HG02938 (cell line): ENCODE results near the gene SLC11A2.
"Not testable (repeated sequence)": the region's sequence is repeated elsewhere in the genome, so short reads cannot be mapped to it uniquely, and the experiment has no call there.

Experiments used
- ATAC-seq: cut with Tn5 transposase; IDR thresholded peaks from one replicate; pipeline ENCODE4 v1.9.1; 2021; ENCODE audit warnings: mild to moderate bottlenecking, moderate library complexity; ENCODE audit not compliant: unreplicated experiment

Gene SLC11A2

DNA sequence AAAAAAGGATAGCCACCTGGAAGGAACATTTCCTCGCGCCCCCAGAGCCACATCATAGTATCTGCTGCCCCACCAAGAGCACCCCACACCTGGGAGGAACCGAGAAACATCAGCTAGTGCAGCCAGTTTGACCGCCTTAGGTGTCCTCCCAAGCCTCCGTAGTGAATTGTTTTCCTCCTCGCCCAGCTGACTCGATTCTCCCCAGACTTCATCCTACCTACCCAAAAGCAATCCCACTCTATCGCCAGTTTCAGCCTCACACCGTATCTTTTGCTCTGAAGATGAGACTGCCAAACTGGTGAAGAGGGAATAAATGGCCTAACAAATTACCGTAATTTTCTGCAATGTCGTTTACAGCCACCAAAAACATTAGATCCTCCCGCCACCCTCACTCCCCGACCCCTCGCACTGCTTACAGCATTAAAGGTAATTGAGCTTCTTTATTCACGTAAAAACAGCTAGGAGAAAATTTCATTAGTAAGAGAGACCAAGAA lies 1.2 kb upstream of the SLC11A2 start:
- no peak for ATAC-seq

DNA sequence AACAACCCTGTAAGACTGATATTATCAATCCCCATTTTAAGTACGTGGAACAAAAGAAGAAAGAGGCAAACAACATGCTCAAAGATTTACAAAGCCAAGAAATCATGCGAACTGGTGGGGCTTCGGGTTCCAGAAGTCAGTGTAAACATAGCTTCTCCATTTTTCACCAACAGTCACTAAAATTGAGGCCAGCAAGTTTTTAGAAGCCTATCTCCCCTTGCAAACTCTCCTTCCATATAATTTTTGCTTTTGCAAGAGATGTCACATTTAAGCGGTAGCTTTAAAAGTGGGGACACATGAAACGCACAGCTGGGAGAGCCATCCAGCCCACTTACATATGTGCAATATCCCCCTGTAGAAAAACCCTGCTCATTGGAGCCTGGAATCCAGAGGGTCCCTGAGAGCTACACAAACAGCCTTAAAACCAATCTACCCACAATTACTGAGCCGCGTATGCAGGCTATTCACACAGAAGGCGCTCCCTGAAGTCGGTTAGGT lies 797 bp downstream of the SLC11A2 start:
- ATAC-seq: no peak

DNA sequence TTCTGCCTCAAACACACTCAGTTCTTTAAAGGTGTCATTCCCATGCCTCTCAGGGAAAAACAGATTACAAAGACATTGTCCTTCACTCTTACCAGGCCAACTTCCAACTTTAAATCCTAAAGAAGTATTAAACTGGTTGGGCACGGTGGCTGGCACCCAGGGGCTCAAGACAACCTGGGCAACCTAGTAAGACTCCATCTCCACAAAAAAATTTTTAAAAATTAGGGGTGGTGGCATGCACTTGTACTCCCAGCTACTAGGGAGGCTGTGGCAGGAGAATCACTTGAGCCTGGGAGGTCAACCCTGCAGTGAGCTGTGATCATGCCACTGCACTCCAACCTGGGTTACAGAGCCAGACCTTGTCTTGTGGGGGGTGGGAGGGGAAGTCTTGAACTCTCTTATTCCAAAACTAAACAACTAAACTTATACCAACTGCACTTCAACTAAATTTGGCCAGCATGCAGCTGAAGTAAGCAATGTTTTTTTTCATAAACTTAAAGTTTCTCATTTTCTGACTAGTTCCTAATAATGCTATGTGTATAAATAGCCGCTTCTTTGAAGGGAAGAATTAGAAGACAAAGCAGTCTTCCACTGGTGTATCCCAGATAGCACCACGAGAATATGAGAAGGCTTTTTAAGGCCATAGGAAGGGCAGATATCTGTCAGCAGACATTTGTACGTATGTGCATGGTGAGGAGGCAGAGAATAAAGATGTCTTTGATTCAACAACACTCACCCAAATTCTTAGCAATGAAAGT lies 2.4 kb downstream of the SLC11A2 start:
- ATAC-seq: no peak

DNA sequence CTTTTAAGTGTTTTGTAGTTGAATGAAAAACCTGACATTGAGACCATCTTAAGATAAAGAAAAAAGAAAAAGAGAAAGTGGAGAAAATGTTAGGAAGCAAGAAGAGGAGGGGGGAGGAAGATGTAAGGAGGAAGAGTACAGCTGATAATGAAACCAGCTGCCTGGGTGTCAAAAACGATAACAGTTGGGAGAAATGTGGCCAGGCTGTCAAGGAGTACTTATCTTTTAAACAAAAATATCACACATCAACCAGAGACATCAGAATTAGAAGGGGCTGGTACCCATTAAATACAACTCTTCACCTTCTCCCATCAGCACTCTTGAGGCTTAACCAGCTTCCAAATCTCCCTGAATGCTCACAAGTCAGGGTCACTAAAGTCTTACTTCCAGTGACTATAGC lies 4.5 kb downstream of the SLC11A2 start:
- ATAC-seq: no peak

DNA sequence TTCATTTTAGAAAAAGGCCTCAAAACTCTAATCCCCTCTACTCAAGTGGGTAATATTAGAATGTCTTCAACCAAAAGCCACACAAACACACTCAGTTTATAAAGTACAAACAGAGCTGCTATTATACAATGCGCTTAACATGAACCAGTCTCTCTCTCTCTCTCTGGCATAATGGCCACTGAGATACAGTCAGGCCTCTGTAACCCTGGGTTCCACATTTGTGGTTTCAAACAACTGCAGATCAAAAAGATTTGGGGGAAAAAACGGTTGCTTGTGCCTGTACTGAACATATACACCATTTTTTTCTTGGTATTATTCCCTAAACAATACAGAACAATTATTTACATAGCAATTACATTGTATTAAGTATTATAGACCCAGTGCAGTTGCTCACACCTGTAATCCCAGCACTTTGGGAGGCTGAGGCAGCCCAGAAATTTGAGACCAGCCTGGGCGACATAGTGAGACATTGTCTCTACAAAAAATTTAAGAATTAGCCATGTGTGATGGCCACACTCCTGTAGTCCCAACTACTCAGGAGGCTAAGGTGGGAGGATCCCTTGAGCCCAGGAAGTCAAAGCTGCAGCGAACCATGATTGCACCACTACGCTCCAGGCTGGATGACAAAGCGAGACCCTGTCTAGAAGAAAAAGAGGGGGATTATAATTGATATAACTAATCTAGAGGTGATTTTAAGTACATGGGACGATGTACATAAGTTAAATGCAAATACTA lies 5.6 kb downstream of the SLC11A2 start:
- ATAC-seq: no peak

DNA sequence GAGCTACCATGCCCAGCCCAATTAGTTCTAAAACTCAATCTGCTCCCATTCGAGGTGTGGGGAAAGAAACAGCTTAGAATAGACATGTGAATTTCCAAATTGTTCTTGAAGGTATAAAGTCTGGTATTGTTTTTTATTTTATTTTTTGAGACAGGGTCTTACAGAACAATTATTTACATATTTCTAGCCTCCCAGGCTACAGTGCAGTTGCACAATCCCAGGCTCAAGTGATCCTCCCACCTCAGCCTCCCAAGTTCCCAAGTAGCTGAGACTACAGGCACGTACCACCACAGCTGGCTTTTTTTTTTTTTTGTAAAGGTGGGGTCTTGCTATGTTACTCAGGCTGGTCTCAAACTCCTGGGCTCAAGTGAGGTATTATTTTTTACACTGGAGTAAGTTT lies 6.3 kb downstream of the SLC11A2 start:
- no peak for ATAC-seq

DNA sequence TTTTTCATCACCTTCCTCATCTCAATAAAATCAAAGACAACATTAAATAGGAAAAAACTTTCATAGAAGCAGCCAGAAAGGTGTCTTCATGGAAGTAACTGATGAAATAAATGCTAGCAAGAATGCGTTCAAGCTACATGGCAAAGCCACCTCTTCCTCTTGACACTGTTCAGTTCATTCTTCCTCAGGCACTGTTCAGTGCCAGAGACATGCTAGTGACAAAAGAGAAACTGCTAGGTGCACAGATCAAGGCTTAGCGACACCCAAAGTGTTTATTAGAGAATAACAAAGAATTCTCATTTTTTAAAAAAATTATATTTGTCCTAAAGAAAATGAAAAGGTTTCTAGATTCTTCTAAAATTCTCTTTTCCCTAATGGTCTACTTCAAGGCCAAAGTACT lies 7.2 kb downstream of the SLC11A2 start:
- no peak for ATAC-seq

DNA sequence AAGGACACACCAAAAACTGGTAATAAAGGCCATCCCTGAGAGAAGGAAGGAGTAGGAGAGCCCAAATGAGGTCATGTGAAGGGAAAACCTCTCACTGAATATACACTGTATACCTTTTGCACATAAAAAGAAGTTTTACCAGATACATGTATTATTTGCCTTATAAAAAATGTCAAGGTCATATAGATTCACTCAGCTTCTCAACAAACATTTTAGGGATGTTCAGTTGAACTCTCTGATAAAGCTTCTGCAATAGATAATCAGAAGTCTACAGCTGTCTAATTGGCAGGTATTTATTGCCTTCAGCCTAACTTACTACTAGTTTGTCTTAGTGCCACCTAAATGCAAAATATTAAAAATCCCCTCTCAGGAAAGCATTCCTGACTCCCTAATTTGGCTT lies 8.7 kb downstream of the SLC11A2 start:
- no peak for ATAC-seq

DNA sequence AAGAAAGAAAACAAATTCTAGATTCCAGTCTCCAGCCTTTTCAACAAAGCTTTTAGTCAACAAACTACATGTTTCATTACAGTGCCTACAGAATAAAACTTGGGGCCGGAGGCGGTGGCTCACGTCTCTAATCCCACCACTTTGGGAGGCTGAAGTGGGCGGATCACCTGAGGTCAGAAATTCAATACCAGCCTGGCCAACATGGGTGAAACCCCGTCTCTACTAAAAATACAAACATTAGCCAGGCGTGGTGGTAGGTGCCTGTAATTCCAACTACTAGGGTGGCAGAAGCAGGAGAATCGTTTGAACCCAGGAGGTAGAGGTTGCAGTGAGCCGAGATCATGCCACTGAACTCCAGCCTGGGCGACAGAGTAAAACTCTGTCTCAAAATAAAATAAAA lies 11.7 kb downstream of the SLC11A2 start:
- not testable (repeated sequence) for ATAC-seq

DNA sequence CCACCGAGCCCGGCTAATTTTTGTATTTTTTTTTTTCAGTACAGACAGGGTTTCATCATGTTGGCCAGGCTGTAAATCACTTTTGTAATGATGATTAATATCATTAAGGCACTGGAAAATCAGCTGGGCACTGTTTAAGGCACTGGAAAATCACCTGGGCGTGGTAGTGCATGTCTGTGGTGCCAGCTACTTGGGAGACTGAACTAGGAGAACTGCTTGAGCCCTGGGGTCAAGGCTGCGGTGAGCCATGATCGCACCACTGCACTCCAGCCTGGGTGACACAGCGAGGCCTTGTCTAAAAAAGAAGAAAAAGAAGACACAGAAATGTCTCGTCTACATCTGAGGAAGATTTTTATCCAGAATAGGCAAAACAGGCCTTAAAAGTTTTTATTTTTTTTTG lies 12.7 kb downstream of the SLC11A2 start:
- ATAC-seq: no peak

DNA sequence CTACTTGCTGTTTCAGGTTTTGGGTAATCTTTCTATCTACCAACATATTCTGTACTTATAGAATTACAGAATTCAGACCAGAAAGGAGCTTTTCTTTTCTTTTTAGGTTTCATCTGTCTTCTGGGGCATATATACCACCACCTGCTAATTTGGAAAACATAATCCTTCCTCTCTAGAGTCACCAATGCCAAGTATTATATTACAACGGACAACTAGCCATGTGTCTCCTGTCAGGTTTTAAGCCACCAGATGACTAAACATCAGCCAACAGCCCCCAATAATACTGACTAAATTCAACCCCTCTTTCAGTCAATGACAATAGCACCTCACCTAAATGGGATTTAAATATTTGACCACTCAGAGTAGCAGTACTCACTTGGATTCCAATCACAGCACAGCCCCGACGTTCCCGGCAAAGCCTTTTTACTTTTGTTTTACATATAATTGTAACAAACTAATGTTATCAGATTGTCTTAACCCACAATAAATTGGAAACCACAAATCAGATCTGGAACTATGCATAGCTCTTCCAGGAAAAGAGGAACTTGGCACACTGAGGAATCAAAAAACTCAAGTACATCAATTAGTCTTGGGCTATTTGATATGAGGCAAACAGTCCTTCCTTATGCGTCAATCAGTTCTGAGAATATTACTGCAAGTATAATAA lies 13.5 kb downstream of the SLC11A2 start:
- ATAC-seq: no peak

DNA sequence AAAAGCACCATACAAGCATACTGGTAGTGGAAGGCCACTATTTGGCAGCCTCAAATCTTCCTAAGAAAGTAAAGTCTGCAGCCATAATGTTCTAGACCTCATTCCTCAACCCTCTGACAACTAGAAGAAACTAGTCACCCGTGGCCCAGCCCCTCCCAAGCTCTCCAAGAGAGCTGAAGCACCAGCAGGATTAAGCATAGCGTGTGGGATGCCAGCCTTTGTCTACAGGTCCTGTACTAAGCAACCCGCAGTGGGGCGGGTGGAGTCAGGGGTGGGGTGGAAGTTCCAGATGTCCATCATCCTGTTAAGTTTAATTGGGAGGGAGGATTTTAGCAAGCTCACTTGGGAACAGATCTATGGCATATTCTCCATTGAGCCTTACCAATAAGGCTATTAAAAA lies 14.2 kb downstream of the SLC11A2 start:
- no peak for ATAC-seq

DNA sequence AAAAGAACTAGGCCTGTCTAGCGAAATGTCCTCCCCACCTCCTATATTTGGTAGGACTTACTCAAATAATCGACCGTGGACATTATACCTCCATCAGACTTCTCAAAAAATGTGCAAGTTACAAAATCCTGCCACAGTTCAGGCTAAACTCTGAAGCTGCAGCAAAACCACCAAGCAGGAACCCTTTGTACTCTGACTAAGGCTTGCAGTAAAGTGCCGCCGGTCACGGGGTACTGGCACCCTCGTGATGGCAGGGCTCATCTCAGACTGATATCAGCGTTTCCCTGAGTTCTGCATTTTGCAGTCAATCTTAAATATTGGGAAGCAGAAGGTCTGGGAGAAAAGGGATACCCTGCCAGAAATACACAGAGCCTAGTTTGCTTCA lies 17.1 kb downstream of the SLC11A2 start:
- ATAC-seq: no peak

DNA sequence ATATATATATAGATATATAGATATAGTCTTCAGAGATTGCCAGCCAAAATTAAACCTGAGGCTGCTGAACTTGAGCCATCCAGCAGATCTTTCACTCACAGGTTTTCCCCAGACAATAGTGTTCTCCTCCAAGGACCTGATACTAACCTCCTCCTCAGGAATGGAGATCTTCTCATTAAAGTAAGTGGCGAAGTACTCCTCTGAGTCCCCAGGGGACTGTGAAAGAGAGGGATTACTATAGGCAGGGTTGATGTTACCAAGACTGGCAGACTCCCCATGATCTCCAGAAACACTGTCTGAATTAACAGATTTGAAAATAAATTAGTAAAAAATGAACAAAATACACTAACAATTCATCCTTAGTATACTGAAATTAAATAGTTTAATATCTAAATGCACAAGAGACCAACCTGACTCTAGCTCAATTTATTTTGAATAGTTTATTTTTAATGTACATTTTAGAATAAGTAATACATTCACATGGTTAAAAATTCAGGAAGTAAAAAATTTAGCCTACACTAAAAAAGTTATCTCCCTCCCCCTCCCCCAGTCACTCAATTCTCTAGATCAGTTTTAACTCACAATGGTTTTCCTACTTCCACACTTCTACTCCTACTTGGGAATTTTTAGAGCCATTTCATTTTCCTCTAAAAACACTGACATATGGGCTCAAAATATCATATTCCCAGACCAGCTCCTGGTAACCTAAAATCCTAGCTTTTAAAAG lies 17.7 kb downstream of the SLC11A2 start:
- no peak for ATAC-seq

DNA sequence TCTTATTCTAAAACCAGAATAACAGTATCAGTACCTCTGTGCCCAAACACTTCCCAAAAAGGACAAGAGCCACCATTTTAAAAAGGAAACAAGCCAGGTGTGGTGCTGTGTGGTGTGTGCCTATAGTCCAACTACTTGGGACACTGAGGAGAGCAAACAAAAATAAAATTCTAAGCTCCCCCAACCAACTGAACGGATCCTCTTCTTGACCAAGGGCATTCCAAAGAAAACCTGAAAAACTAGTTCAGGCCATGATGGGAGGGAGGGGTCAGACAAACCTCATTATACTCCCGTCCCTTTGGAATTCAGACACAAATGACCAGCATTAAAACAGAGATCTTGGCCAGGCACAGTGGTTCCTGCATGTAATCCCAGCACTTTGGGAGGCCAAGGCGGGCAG lies 20.5 kb downstream of the SLC11A2 start:
- no peak for ATAC-seq

DNA sequence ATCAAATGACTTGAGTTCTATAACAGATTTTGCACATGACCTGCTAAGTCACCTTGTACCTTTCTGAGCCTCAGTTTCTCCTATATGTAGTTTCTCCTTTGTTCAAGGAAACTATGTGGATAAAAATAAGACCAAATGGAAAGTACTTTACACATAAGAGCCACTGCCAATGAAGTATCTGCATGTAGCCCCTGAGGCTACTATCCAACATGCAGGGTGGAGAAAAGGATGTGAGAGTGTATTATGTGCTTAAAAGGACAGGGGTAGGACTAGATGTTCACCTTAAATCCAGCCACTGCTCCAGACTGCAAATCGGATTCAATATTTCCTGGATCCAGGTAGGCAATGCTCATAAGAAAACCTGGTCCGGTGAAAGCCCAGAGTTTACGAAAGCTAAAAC lies 21.2 kb downstream of the SLC11A2 start:
- ATAC-seq: no peak

DNA sequence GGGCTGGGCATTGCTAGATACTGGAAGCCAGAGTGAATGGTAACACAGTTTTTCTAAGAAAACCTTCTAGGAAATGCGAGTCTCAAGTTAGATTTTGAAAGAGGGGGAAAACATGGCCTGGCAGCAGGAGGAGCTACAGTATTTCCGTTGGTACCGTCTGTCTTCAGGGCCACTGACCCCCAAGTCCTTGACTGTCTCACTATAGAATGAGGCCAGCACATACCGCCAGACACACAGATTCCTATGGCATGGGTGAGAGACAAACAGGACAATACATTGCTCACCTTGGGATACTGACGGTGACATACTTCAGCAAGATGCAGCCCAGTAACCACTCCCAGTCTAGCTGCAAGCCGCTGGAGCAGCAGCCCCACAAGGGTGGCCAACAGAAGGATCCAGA lies 21.7 kb downstream of the SLC11A2 start:
- no peak for ATAC-seq

DNA sequence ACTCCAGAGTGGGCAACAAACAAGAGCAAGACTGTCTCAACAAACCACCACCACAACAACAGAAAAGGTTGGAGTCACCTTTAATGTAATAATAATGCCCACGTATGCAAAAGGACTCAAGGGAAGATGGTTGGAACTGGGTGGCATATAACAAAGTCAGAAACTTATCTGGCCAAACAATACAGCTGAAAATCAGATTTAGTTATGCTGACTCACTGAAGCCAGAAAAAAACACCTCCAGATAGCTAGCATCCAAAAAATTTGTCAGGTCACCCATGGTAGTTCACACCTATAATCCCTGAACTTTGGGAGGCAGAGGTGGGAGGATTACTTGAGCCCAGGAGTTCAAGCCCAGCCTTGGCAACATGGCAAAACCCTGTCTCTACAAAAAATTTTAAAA lies 24.4 kb downstream of the SLC11A2 start:
- no peak for ATAC-seq

DNA sequence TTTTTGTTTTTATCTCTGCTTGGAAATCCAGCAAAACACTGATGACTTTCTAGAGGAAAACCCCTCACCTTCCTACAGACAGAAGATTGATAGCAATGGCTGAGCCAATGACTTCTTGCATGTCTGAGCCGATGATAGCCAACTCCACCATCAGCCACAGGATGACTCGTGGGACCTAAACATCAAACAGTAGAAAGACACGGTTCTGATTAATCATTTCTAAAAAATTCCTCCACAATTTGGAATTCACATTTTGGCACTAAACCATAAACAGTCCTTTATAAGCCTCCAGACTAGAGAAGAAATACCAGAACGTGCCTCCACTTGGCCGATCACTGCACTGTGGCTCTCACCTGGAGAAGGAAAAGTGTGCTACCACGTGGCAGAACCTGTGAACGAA lies 25.9 kb downstream of the SLC11A2 start:
- ATAC-seq: no peak

DNA sequence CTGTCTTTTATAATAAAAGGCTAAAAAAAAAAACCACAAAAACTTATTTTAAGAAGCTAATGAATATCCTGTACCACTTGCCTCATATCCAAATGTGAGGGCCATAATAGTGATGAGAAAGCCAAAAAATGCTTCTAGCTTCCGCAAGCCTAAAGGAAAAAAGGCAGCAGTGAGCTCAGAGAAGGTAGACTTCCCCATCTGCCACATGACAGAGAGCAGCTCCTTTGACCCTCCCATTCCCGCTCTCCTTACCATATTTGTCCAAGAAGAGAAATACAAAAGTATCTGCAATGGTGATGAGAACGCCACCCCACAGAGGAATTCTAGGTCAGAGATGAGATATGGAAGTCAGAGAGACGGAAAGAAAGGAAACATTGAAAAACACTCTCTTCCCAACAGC lies 27.1 kb downstream of the SLC11A2 start:
- ATAC-seq: no peak

DNA sequence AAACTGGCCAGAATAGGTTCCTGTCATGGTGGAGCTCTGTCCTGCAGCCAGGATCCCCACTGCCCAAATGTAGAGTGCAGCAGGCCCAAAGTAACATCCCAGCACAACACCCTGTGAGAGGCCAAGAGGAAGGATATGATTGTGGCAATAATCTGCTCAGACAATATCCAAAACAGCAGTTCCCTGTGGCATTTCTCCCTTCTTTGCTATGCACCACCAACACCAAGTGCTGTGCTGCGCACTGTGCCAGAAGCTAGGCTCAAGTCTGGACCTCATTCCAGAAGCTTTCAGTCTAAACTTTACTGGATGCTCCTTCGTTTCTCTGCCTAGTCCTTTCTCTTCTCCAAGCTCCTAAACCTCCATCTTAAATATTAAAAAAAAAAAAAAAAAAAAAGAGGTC lies 33.4 kb downstream of the SLC11A2 start:
- no peak for ATAC-seq
